Neutrophil (primary cell): ENCODE results near the gene FGF3.

Experiments used
- H3K27ac ChIP-seq: fragments of 200-600 bp; sonication (generic); 2 replicates; pipeline ENCODE4 v1.5.1; 2016; ENCODE audit warnings: mild to moderate bottlenecking, moderate library complexity
- H3K27me3 ChIP-seq: fragments of 200-600 bp; sonication (generic); 2 replicates; pipeline ENCODE4 v1.6.0; 2016; ENCODE audit warnings: mild to moderate bottlenecking
- H3K36me3 ChIP-seq: fragments of 200-600 bp; sonication (generic); 2 replicates; pipeline ENCODE4 v1.5.1; 2017
- H3K4me1 ChIP-seq, 2 experiments: fragments of 200-600 bp in 1 of 2; sonication (generic) in 1 of 2; 1 replicate in 1 of 2; 2 replicates in 1 of 2; pipeline versions ENCODE4 v1.5.1 to v1.6.1; 2013 to 2016; ENCODE audit warnings: low read depth in 1 of 2, low read length in 1 of 2, mild to moderate bottlenecking in 1 of 2, moderate library complexity in 1 of 2; ENCODE audit not compliant: control insufficient read depth in 1 of 2, insufficient read depth in 1 of 2
- H3K4me3 ChIP-seq, 2 experiments: fragments of 200-600 bp in 1 of 2; sonication (generic) in 1 of 2; 1 replicate in 1 of 2; 2 replicates in 1 of 2; pipeline ENCODE4 v1.5.1; 2013 to 2016; ENCODE audit warnings: low read depth in 1 of 2, low read length in 1 of 2, mild to moderate bottlenecking in 1 of 2, moderate library complexity in 1 of 2
- H3K9me3 ChIP-seq: fragments of 200-600 bp; sonication (generic); 2 replicates; pipeline ENCODE4 v1.5.1; 2016
- TF ChIP-seq, protein P1 (sequence below): fragments of 200-600 bp; sonication (generic); IDR thresholded peaks from 2 replicates; pipeline ENCODE4 v1.5.1; 2016; ENCODE audit warnings: antibody characterized with exemption

The FGF3 gene

DNA sequence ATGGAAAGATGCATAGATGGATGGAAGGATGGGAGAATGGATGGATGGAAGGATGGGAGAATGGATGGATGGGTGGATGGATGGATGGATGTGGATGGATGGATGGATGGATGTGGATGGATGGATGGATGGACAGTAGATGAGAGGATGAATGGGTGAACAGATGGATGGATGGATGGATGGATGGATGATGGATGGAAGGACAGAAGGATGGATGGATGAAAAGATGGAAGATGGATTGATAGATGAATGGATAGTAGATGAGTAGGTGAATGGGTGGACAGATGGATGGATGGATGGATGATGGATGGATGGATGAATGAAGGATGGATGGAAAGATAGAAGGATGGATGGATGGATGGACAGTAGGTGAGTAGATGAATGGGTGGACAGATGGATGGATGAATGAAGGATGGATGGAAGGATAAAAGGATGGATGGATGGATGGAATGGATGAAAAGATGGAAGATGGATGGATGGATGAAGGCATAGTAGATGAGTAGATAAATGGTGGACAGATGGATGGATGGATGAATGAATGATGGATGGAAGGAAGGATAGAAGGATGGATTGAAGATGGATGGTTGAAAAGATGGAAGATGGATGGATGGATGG lies 15.5 kb downstream of the FGF3 start:
- no peaks in the 10 kb centered on the region for H3K36me3 ChIP-seq
- TF ChIP-seq, protein P1, sequence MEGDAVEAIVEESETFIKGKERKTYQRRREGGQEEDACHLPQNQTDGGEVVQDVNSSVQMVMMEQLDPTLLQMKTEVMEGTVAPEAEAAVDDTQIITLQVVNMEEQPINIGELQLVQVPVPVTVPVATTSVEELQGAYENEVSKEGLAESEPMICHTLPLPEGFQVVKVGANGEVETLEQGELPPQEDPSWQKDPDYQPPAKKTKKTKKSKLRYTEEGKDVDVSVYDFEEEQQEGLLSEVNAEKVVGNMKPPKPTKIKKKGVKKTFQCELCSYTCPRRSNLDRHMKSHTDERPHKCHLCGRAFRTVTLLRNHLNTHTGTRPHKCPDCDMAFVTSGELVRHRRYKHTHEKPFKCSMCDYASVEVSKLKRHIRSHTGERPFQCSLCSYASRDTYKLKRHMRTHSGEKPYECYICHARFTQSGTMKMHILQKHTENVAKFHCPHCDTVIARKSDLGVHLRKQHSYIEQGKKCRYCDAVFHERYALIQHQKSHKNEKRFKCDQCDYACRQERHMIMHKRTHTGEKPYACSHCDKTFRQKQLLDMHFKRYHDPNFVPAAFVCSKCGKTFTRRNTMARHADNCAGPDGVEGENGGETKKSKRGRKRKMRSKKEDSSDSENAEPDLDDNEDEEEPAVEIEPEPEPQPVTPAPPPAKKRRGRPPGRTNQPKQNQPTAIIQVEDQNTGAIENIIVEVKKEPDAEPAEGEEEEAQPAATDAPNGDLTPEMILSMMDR: no peak
- no peaks in the 10 kb centered on the region for H3K4me1 ChIP-seq
- H3K4me3 ChIP-seq: no peak overlapping the region
- H3K9me3 ChIP-seq: no peaks in the 10 kb centered on the region
- H3K27me3 ChIP-seq: peaks cover 14% of the 10 kb centered on the region
- H3K27ac ChIP-seq: no peak overlapping the region

GRCh38 chr11:69803022-69803421 lies 16.2 kb downstream of the FGF3 start:
- peaks cover 7% of the 10 kb centered on the region for H3K27me3 ChIP-seq
- no peak overlapping the region for H3K4me3 ChIP-seq
- H3K4me1 ChIP-seq: no peaks in the 10 kb centered on the region
- TF ChIP-seq, protein P1: no peak
- no peak overlapping the region for H3K27ac ChIP-seq
- H3K9me3 ChIP-seq: no peaks in the 10 kb centered on the region
- no peaks in the 10 kb centered on the region for H3K36me3 ChIP-seq

DNA sequence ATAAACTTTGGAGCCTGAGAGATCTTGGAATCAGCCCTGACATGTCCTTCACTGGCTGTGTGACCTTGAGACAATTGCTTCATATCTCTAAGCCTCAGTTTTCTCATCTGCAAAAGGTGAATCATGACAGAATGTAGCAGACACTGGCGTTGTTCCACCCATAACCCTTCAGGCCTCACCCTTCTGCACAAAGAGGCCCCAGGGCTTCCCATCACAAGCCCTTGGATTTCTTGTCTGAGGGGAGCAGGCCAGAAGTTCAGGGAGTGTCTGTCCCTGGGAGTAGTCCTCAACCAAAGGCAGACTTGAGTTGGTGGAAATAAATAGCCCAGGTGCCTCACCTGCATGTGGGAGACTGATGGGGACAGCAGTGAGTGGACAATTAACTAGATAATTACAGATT lies 16.6 kb downstream of the FGF3 start:
- H3K36me3 ChIP-seq: no peaks in the 10 kb centered on the region
- H3K9me3 ChIP-seq: no peaks in the 10 kb centered on the region
- H3K27ac ChIP-seq: no peak overlapping the region
- peaks cover 3% of the 10 kb centered on the region for H3K27me3 ChIP-seq
- TF ChIP-seq, protein P1: no peak
- no peak overlapping the region for H3K4me3 ChIP-seq
- H3K4me1 ChIP-seq: no peaks in the 10 kb centered on the region

DNA sequence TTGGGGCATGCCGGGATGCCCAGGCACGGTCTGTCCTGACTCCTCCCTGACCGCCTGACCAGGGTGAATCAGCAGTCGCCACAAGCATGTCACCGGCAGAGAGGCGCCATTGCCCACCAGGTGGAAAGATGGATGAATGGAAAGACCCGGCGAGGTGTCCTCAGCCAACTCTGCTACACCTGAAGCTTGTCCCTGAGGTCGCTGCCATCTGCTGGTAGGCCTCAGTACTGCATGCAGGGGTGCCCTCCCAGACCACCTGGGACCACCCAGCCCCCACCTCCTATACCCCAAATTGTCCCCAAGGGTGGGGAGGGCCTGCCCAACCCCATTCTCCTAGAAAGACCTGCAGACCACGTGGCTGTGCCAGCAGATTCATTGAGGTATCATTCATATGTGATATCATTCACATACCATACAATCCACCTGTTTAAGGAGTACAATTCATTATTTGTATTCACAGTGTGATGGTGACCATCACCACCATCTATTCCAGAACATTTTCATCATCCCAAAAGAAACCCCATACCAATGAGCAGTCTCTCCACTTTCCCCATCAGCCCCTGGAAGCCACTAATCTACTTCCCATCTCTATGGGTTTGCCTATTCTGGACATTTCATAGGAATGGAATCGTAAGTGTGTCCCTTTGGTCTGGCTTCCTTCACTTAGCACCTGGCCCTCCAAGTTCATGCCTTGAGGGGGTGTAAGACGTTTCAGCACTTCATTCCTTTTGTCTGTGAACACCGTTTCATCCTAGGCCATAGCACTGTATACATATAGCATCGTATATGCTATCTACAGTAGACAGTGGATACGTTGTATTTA lies 17.5 kb downstream of the FGF3 start:
- H3K9me3 ChIP-seq: no peaks in the 10 kb centered on the region
- H3K27me3 ChIP-seq: no peaks in the 10 kb centered on the region
- TF ChIP-seq, protein P1: no peak
- H3K36me3 ChIP-seq: no peaks in the 10 kb centered on the region
- H3K4me3 ChIP-seq: no peak overlapping the region
- H3K27ac ChIP-seq: no peak overlapping the region
- H3K4me1 ChIP-seq: no peaks in the 10 kb centered on the region

DNA sequence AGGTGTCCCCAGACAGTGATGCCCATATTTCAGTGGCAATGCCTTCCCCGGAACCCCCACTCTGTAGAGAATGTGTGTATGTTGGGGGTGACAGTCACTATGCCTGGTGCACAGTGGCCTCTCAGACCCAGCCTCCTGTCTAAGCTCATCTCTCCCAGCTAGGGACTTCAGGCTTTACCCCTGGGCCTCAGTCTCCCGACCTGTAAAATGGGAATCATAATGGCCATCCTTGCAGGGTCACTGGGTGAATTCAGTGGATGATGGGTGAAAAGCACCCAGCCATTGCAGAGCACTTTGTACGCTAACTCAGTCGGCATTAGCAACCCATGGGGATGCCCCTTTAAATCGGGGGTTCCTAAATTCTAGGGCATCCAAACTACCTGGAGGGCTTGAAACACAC lies 18.9 kb downstream of the FGF3 start:
- no peak overlapping the region for H3K4me3 ChIP-seq
- H3K9me3 ChIP-seq: no peaks in the 10 kb centered on the region
- H3K27ac ChIP-seq: no peak overlapping the region
- TF ChIP-seq, protein P1: no peak
- no peaks in the 10 kb centered on the region for H3K36me3 ChIP-seq
- no peaks in the 10 kb centered on the region for H3K27me3 ChIP-seq
- no peaks in the 10 kb centered on the region for H3K4me1 ChIP-seq
